HEK293 (cell line): ENCODE measurements around the gene CYBA.

ENCODE experiments used
- KLF1 ChIP-seq: fragments of 450-650 bp; formaldehyde crosslinking; IDR thresholded peaks from 2 replicates; pipeline ENCODE4 v1.5.1; 2016; ENCODE audit warnings: missing biosample characterization, missing genetic modification characterization
- ZBTB21 ChIP-seq: fragments of 450-650 bp; formaldehyde crosslinking; IDR thresholded peaks from 2 replicates; pipeline ENCODE4 v1.5.1; 2017; ENCODE audit warnings: missing biosample characterization, missing genetic modification characterization
- ZNF529 ChIP-seq: fragments of 450-650 bp; formaldehyde crosslinking; IDR thresholded peaks from 2 replicates; pipeline ENCODE4 v1.5.1; 2017; ENCODE audit warnings: missing genetic modification characterization, missing biosample characterization; ENCODE audit not compliant: insufficient replicate concordance
- TF ChIP-seq, protein P1 (sequence below): fragments of 450-650 bp; formaldehyde crosslinking; IDR thresholded peaks from 2 replicates; pipeline ENCODE4 v1.5.1; 2016; ENCODE audit warnings: missing biosample characterization, missing genetic modification characterization

DNA sequence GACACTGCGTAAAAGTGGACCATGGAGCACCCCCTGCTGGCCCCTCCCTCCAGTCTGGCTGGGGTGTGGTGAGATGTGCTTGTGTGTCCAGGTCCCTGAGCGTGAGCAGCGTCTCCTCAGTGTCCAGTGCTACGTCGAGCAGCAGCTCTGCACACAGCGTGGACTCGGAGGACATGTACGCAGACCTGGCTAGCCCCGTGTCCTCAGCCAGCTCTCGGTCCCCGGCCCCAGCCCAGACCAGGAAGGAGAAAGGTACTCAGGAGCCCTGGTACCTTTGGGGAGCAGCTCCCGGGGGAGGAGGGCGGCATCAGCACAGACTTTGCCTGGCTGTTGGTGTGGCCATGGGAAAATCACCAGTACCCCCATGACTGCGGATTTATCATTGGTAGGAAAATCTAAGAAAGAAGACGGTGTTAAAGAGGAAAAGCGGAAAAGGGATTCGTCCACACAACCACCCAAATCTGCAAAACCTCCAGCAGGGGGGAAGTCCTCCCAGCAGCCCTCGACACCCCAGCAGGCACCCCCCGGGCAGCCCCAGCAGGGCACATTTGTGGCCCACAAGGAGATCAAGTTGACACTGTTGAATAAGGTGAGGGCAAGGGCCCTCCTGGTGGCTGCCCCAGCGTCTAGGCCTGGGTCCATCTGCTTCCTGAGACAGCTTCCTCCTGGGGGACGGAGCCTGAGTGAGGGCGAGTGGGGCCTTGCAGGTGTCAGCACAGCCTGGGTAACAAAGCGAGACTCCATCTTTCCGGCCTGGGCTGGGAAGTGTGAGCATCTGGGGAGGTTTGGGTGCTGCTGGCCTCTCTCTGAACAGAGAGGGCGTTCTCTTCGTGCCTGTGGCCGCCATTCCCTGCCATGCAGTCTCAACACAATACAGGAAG lies 23.1 kb downstream of the CYBA start:
- TF ChIP-seq, protein P1, sequence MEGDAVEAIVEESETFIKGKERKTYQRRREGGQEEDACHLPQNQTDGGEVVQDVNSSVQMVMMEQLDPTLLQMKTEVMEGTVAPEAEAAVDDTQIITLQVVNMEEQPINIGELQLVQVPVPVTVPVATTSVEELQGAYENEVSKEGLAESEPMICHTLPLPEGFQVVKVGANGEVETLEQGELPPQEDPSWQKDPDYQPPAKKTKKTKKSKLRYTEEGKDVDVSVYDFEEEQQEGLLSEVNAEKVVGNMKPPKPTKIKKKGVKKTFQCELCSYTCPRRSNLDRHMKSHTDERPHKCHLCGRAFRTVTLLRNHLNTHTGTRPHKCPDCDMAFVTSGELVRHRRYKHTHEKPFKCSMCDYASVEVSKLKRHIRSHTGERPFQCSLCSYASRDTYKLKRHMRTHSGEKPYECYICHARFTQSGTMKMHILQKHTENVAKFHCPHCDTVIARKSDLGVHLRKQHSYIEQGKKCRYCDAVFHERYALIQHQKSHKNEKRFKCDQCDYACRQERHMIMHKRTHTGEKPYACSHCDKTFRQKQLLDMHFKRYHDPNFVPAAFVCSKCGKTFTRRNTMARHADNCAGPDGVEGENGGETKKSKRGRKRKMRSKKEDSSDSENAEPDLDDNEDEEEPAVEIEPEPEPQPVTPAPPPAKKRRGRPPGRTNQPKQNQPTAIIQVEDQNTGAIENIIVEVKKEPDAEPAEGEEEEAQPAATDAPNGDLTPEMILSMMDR (tag by site-specific recombination), result no peak
- TF ChIP-seq ZBTB21 (tag by site-specific recombination) (no peak), ZNF529 (tag by site-specific recombination) (no peak), KLF1 (tag by site-specific recombination) (no peak)
